Panc1 (cell line): ENCODE measurements around the gene EFNA5.

Experiments used
- SIN3A ChIP-seq: IDR thresholded peaks from 2 replicates; pipeline ENCODE4 v1.6.1; 2012; ENCODE audit warnings: low read depth, mild to moderate bottlenecking, low read length, moderate library complexity, borderline replicate concordance; ENCODE audit not compliant: insufficient read depth
- TF ChIP-seq, protein P1 (sequence below): fragments of 450-650 bp; IDR thresholded peaks from 2 replicates; pipeline ENCODE4 v1.5.1; 2017; ENCODE audit warnings: mild to moderate bottlenecking
- TF ChIP-seq, protein P2 (sequence below), 2 experiments: IDR thresholded peaks; 2 replicates each; pipeline ENCODE4 v1.6.1; 2011 to 2012; ENCODE audit warnings: low read depth in 2 of 2, control low read depth in 1 of 2, low read length in 1 of 2, mild to moderate bottlenecking in 1 of 2, moderate library complexity in 1 of 2; ENCODE audit not compliant: insufficient read depth in 1 of 2

DNA sequence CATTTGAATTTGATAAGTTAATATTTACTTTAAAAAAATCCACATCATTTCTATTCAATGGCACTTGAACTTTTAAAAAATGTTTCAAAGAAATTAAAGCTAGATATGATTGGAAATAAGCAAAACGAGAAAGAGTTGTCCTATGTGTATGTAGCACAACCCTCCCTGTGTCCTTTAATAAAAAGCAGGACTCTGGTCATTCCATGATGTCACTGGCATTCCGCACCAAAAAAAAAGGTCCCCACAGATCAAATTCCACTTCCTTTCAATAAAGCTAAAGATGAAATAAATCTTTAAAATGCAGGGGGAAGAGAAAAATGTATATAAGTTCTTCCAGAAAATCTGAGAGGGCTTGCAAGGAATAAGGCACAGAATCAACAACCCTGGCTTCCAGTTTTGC lies 103.8 kb downstream of the EFNA5 start:
- TF ChIP-seq, protein P1, sequence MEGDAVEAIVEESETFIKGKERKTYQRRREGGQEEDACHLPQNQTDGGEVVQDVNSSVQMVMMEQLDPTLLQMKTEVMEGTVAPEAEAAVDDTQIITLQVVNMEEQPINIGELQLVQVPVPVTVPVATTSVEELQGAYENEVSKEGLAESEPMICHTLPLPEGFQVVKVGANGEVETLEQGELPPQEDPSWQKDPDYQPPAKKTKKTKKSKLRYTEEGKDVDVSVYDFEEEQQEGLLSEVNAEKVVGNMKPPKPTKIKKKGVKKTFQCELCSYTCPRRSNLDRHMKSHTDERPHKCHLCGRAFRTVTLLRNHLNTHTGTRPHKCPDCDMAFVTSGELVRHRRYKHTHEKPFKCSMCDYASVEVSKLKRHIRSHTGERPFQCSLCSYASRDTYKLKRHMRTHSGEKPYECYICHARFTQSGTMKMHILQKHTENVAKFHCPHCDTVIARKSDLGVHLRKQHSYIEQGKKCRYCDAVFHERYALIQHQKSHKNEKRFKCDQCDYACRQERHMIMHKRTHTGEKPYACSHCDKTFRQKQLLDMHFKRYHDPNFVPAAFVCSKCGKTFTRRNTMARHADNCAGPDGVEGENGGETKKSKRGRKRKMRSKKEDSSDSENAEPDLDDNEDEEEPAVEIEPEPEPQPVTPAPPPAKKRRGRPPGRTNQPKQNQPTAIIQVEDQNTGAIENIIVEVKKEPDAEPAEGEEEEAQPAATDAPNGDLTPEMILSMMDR: no peak
- TF ChIP-seq, protein P2, sequence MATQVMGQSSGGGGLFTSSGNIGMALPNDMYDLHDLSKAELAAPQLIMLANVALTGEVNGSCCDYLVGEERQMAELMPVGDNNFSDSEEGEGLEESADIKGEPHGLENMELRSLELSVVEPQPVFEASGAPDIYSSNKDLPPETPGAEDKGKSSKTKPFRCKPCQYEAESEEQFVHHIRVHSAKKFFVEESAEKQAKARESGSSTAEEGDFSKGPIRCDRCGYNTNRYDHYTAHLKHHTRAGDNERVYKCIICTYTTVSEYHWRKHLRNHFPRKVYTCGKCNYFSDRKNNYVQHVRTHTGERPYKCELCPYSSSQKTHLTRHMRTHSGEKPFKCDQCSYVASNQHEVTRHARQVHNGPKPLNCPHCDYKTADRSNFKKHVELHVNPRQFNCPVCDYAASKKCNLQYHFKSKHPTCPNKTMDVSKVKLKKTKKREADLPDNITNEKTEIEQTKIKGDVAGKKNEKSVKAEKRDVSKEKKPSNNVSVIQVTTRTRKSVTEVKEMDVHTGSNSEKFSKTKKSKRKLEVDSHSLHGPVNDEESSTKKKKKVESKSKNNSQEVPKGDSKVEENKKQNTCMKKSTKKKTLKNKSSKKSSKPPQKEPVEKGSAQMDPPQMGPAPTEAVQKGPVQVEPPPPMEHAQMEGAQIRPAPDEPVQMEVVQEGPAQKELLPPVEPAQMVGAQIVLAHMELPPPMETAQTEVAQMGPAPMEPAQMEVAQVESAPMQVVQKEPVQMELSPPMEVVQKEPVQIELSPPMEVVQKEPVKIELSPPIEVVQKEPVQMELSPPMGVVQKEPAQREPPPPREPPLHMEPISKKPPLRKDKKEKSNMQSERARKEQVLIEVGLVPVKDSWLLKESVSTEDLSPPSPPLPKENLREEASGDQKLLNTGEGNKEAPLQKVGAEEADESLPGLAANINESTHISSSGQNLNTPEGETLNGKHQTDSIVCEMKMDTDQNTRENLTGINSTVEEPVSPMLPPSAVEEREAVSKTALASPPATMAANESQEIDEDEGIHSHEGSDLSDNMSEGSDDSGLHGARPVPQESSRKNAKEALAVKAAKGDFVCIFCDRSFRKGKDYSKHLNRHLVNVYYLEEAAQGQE (IDR thresholded peaks at IDR 0.05; ENCODE audit: insufficient read depth in 1 of 2, low read depth in 2 of 2, low read length in 1 of 2): no peak
- TF ChIP-seq SIN3A: no peak
